ENCODE data around the gene ASPSCR1. TPM values are rescaled to one million over a fixed set of nuclear protein-coding genes. Genes with fewer than 3 reads are reported as not detected.

Gene ASPSCR1
- total RNA-seq, 1 donor from 2014 or later = 25.5 TPM

GRCh38 chr17:82005701-82006348 is 28.4 kb downstream of the ASPSCR1 start:
- ATAC-seq (no peak), DNase-seq (ENCODE audit: missing footprints) (no peak)
- intact Hi-C loops (cut with DNase I) = no loop called here

- intact Hi-C loops (cut with DNase I) = no loop called here
- ATAC-seq = no peak
- no peak for DNase-seq (ENCODE audit: missing footprints)
Observed at GRCh38 chr17:82006468-82007227, 29.2 kb downstream of the ASPSCR1 start.

GRCh38 chr17:82007228-82007494 is 29.7 kb downstream of the ASPSCR1 start:
- no peak for ATAC-seq
- intact Hi-C loops (cut with DNase I) = no loop called here
- DNase-seq (ENCODE audit: missing footprints) = no peak

GRCh38 chr17:82007495-82008257 is 30.2 kb downstream of the ASPSCR1 start:
- ATAC-seq (no peak), DNase-seq (ENCODE audit: missing footprints) (no peak)
- intact Hi-C loops (cut with DNase I) = no loop called here

- DNase-seq (ENCODE audit: missing footprints) = no peak
- ATAC-seq = no peak
- intact Hi-C loops (cut with DNase I) = no loop called here
Observed at GRCh38 chr17:82008258-82008940, 31.0 kb downstream of the ASPSCR1 start.

GRCh38 chr17:82008941-82009405 is 31.5 kb downstream of the ASPSCR1 start:
- DNase-seq (ENCODE audit: missing footprints) (no peak), ATAC-seq (no peak)
- intact Hi-C loops (cut with DNase I) = no loop called here

- ATAC-seq = no peak
- no peak for DNase-seq (ENCODE audit: missing footprints)
- intact Hi-C loops (cut with DNase I) = no loop called here
Observed at GRCh38 chr17:82009413-82009812, 32.0 kb downstream of the ASPSCR1 start.

- ATAC-seq (no peak), DNase-seq (ENCODE audit: missing footprints) (no peak)
- intact Hi-C loops (cut with DNase I) = loop anchor here (5.0 kb wide), 1 partner anchor 34 kb away; the partner anchor contains the start of gene ASPSCR1
Observed at GRCh38 chr17:82010575-82011525, 33.4 kb downstream of the ASPSCR1 start.

- DNase-seq (ENCODE audit: missing footprints) = no peak
- ATAC-seq = no peak
- intact Hi-C loops (cut with DNase I) = loop anchor here (2.0 to 5.0 kb wide), 2 partner anchors 19 to 34 kb away; partner anchors contain the start of gene ASPSCR1
Observed at GRCh38 chr17:82011617-82012187, 34.3 kb downstream of the ASPSCR1 start.

GRCh38 chr17:82012261-82012639 is 34.8 kb downstream of the ASPSCR1 start:
- intact Hi-C loops (cut with DNase I) = loop anchor here (2.0 to 5.0 kb wide), 2 partner anchors 19 to 35 kb away; partner anchors contain the start of gene ASPSCR1
- no peak for DNase-seq (ENCODE audit: missing footprints)
- ATAC-seq = no peak

- intact Hi-C loops (cut with DNase I) = loop anchor here (2.0 to 5.0 kb wide), 2 partner anchors 20 to 35 kb away; partner anchors contain the start of gene ASPSCR1
- ATAC-seq (peak; percentile 62), DNase-seq (ENCODE audit: missing footprints) (no peak)
Observed at GRCh38 chr17:82012640-82013295, 35.3 kb downstream of the ASPSCR1 start.

GRCh38 chr17:82013341-82013740 is 35.9 kb downstream of the ASPSCR1 start:
- intact Hi-C loops (cut with DNase I) = loop anchor here (2.0 to 5.0 kb wide), 2 partner anchors 21 to 36 kb away; partner anchors contain the start of gene ASPSCR1
- DNase-seq (ENCODE audit: missing footprints) = no peak
- peak; percentile 50 for ATAC-seq

GRCh38 chr17:82013772-82014321 is 36.4 kb downstream of the ASPSCR1 start:
- DNase-seq (ENCODE audit: missing footprints) = no peak
- ATAC-seq = peak; percentile 66
- intact Hi-C loops (cut with DNase I) = loop anchor here (2.0 to 5.0 kb wide), 2 partner anchors 21 to 37 kb away; partner anchors contain the start of gene ASPSCR1

- intact Hi-C loops (cut with DNase I) = loop anchor here (5.0 kb wide), 1 partner anchor 37 kb away; the partner anchor contains the start of gene ASPSCR1
- ATAC-seq = no peak
- DNase-seq (ENCODE audit: missing footprints) = no peak
Observed at GRCh38 chr17:82014432-82014831, 37.0 kb downstream of the ASPSCR1 start.

GRCh38 chr17:82014971-82015310 is 37.5 kb downstream of the ASPSCR1 start:
- ATAC-seq = no peak
- no peak for DNase-seq (ENCODE audit: missing footprints)
- intact Hi-C loops (cut with DNase I) = loop anchor here (5.0 kb wide), 1 partner anchor 38 kb away; the partner anchor contains the start of gene ASPSCR1

GRCh38 chr17:82015311-82015971 is 38.0 kb downstream of the ASPSCR1 start:
- ATAC-seq (no peak), DNase-seq (ENCODE audit: missing footprints) (no peak)
- intact Hi-C loops (cut with DNase I) = no loop called here

Data from Right ventricle myocardium inferior (tissue), 1 donor.